Suprapubic skin (tissue), 3 donors: Measurements from ENCODE around the gene NAP1L1.

Experiments
- POLR2A ChIP-seq, 2 donors: fragments of 450-650 bp; IDR thresholded peaks; one replicate each; pipeline ENCODE4 v1.6.1; 2017; ENCODE audit warnings: antibody characterized with exemption in 2 of 2, mild to moderate bottlenecking in 2 of 2, moderate library complexity in 2 of 2
- TF ChIP-seq, protein P1 (sequence below), 2 donors: fragments of 200-600 bp in 1 of 2; fragments of 450-650 bp in 1 of 2; sonication (generic) in 1 of 2; IDR thresholded peaks; one replicate each; pipeline ENCODE4 v1.5.1; 2016 to 2019; ENCODE audit warnings: antibody characterized with exemption in 2 of 2, mild to moderate bottlenecking in 1 of 2, moderate library complexity in 1 of 2

DNA sequence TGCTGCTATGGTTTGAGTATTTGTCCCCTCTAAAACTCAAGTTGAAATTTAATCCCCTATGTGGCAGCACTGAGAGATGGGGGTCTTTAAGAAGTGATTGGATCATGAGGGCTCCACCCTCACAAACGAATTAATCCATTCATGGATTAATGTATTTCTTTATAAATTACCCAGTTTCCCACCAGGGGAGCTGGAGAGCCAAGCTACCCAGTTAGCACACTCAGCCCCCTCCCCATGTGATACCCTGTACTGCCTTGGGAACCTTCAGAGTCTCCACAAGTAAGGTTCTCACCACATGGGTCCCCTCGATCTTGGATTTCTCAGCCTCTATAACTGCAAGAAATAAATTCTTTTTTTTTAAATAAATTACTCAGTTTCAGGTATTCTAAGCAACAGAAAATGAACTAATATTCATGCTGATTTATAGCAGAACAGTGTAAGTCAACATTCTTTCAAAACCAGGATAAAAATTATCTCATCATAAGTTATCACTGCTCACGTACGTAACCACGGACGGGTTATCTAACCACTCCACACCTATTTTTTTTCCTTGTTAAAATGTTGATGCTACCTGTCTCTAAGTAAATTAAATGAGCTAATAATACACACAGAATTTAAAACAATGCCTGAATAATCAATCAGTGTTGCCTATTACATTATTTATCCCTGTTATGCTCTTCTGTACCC lies 3.6 kb downstream of the NAP1L1 start:
- TF ChIP-seq, protein P1, sequence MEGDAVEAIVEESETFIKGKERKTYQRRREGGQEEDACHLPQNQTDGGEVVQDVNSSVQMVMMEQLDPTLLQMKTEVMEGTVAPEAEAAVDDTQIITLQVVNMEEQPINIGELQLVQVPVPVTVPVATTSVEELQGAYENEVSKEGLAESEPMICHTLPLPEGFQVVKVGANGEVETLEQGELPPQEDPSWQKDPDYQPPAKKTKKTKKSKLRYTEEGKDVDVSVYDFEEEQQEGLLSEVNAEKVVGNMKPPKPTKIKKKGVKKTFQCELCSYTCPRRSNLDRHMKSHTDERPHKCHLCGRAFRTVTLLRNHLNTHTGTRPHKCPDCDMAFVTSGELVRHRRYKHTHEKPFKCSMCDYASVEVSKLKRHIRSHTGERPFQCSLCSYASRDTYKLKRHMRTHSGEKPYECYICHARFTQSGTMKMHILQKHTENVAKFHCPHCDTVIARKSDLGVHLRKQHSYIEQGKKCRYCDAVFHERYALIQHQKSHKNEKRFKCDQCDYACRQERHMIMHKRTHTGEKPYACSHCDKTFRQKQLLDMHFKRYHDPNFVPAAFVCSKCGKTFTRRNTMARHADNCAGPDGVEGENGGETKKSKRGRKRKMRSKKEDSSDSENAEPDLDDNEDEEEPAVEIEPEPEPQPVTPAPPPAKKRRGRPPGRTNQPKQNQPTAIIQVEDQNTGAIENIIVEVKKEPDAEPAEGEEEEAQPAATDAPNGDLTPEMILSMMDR (IDR thresholded peaks at IDR 0.05) = no peak
- no peak for TF ChIP-seq POLR2A (IDR thresholded peaks at IDR 0.05)
